ENCODE data around the gene CACNA2D3. TPM values are rescaled to one million over a fixed set of nuclear protein-coding genes. Genes with fewer than 3 reads are reported as not detected.
A peak's percentile ranks its signal among the peaks of the same experiment; 100 is the strongest.

CACNA2D3 gene
- polyA plus RNA-seq, 1 donor from 2014 or later = 26.2 TPM

DNA sequence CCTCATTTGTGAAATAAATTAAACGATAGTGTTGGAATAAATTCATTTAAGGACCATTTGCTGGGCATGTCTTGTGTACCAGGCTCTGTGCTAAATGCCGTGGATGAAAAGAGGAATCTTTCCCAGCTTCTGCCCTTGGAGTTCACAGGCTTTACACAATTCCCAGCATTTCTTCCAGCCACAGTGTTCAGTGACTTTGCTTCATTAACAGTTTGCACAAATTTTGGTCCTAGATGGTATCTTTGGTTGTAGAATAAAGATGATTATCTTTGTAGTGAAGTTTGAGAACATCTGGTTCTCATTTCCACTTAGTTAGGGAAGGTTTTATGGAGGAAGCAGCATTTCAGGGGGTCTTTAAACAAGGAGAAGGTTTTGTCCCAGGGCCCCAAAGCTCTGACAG lies 705.4 kb downstream of the CACNA2D3 start:
- Histone ChIP-seq H2AFZ (ENCODE audit: low read depth, low read length) (no peak overlapping the region), H3K79me2 (replicated peaks; ENCODE audit: insufficient read depth, low read length) (no peaks in the 10 kb centered on the region), H3K27me3 (ENCODE audit: insufficient read depth, low read depth, low read length) (peaks cover 47% of the 10 kb centered on the region), H3K4me2 (ENCODE audit: low read length) (no peak overlapping the region), H3K9me3 (ENCODE audit: low read length) (no peaks in the 10 kb centered on the region), H3K4me3 (ENCODE audit: low read length) (no peak overlapping the region), H3K9ac (ENCODE audit: low read length) (no peak overlapping the region), H3K36me3 (ENCODE audit: insufficient read depth, low read length) (no peaks in the 10 kb centered on the region), H3K27ac (ENCODE audit: low read length) (no peak overlapping the region), H3F3A (ENCODE audit: insufficient read depth, low read length, poor library complexity, severe bottlenecking) (no peaks in the 10 kb centered on the region), H4K20me1 (ENCODE audit: insufficient read depth) (no peaks in the 10 kb centered on the region), H3K9me2 (ENCODE audit: insufficient read depth, low read length) (no peaks in the 10 kb centered on the region)
- TF ChIP-seq, protein P1, sequence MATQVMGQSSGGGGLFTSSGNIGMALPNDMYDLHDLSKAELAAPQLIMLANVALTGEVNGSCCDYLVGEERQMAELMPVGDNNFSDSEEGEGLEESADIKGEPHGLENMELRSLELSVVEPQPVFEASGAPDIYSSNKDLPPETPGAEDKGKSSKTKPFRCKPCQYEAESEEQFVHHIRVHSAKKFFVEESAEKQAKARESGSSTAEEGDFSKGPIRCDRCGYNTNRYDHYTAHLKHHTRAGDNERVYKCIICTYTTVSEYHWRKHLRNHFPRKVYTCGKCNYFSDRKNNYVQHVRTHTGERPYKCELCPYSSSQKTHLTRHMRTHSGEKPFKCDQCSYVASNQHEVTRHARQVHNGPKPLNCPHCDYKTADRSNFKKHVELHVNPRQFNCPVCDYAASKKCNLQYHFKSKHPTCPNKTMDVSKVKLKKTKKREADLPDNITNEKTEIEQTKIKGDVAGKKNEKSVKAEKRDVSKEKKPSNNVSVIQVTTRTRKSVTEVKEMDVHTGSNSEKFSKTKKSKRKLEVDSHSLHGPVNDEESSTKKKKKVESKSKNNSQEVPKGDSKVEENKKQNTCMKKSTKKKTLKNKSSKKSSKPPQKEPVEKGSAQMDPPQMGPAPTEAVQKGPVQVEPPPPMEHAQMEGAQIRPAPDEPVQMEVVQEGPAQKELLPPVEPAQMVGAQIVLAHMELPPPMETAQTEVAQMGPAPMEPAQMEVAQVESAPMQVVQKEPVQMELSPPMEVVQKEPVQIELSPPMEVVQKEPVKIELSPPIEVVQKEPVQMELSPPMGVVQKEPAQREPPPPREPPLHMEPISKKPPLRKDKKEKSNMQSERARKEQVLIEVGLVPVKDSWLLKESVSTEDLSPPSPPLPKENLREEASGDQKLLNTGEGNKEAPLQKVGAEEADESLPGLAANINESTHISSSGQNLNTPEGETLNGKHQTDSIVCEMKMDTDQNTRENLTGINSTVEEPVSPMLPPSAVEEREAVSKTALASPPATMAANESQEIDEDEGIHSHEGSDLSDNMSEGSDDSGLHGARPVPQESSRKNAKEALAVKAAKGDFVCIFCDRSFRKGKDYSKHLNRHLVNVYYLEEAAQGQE (IDR thresholded peaks at IDR 0.05; ENCODE audit: borderline replicate concordance) = no peak
- no peak for TF ChIP-seq EZH2 (IDR thresholded peaks at IDR 0.05; ENCODE audit: borderline replicate concordance, insufficient read depth, low read length, poor library complexity, severe bottlenecking)
- TF ChIP-seq, protein P2, sequence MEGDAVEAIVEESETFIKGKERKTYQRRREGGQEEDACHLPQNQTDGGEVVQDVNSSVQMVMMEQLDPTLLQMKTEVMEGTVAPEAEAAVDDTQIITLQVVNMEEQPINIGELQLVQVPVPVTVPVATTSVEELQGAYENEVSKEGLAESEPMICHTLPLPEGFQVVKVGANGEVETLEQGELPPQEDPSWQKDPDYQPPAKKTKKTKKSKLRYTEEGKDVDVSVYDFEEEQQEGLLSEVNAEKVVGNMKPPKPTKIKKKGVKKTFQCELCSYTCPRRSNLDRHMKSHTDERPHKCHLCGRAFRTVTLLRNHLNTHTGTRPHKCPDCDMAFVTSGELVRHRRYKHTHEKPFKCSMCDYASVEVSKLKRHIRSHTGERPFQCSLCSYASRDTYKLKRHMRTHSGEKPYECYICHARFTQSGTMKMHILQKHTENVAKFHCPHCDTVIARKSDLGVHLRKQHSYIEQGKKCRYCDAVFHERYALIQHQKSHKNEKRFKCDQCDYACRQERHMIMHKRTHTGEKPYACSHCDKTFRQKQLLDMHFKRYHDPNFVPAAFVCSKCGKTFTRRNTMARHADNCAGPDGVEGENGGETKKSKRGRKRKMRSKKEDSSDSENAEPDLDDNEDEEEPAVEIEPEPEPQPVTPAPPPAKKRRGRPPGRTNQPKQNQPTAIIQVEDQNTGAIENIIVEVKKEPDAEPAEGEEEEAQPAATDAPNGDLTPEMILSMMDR (IDR thresholded peaks at IDR 0.05; ENCODE audit: poor library complexity, severe bottlenecking) = no peak
- TF ChIP-seq POLR2AphosphoS5 (IDR thresholded peaks at IDR 0.05) = no peak
- no peak for TF ChIP-seq RAD21 (conservative IDR thresholded peaks at IDR 0.05)
- TF ChIP-seq SMC3 (conservative IDR thresholded peaks at IDR 0.05; ENCODE audit: poor library complexity) = no peak
- TF ChIP-seq TAF1 (IDR thresholded peaks at IDR 0.05; ENCODE audit: low read depth) = no peak
- TF ChIP-seq EP300 (conservative IDR thresholded peaks at IDR 0.05; ENCODE audit: poor library complexity, severe bottlenecking) = no peak
- no peak for TF ChIP-seq MXI1 (conservative IDR thresholded peaks at IDR 0.05; ENCODE audit: poor library complexity, severe bottlenecking)

DNA sequence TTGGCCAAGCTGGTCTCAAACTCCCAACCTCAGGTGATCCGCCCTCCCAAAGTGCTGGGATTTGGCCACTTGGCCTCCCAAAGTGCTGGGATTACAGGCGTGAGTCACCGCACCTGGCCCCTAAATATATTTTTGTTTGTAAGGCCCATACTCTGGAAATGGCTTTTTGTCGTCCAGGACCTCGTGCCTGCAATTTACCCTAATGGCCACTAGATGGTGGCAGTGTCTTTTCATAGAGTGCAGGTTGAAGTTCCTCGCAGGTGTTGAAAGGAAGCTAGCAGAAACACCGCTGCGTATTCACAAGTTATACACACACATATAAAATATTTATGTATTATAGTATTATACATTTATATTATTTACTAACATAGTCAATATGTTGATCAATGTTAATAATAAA lies 708.3 kb downstream of the CACNA2D3 start:
- H3K36me3 ChIP-seq (ENCODE audit: insufficient read depth, low read length) = no peaks in the 10 kb centered on the region
- no peaks in the 10 kb centered on the region for H3F3A ChIP-seq (ENCODE audit: insufficient read depth, low read length, poor library complexity, severe bottlenecking)
- H3K9ac ChIP-seq (ENCODE audit: low read length) = no peak overlapping the region
- H3K4me3 ChIP-seq (ENCODE audit: low read length) = no peak overlapping the region
- TF ChIP-seq EZH2 (IDR thresholded peaks at IDR 0.05; ENCODE audit: borderline replicate concordance, insufficient read depth, low read length, poor library complexity, severe bottlenecking) (no peak), MXI1 (conservative IDR thresholded peaks at IDR 0.05; ENCODE audit: poor library complexity, severe bottlenecking) (no peak), SMC3 (conservative IDR thresholded peaks at IDR 0.05; ENCODE audit: poor library complexity) (peak; percentile 26), RAD21 (conservative IDR thresholded peaks at IDR 0.05) (peak; percentile 41)
- TF ChIP-seq, protein P2 (IDR thresholded peaks at IDR 0.05; ENCODE audit: poor library complexity, severe bottlenecking) = peak; percentile 51
- peaks cover 18% of the 10 kb centered on the region for H3K27me3 ChIP-seq (ENCODE audit: insufficient read depth, low read depth, low read length)
- H3K9me3 ChIP-seq (ENCODE audit: low read length) = no peaks in the 10 kb centered on the region
- no peaks in the 10 kb centered on the region for H3K79me2 ChIP-seq (replicated peaks; ENCODE audit: insufficient read depth, low read length)
- no peaks in the 10 kb centered on the region for H3K9me2 ChIP-seq (ENCODE audit: insufficient read depth, low read length)
- no peak overlapping the region for H3K4me2 ChIP-seq (ENCODE audit: low read length)
- no peak overlapping the region for H3K27ac ChIP-seq (ENCODE audit: low read length)
- H4K20me1 ChIP-seq (ENCODE audit: insufficient read depth) = no peaks in the 10 kb centered on the region
- H2AFZ ChIP-seq (ENCODE audit: low read depth, low read length) = no peak overlapping the region

Measured in neural cell (in vitro differentiated cells).